NCI-H2227 treated with DMSO at 0.1 percent for 48 hours (cell line): ENCODE data around the gene TLN1.

ENCODE experiments used
- DNase-seq: peaks from one replicate; lab custom pipeline; 2025; lab: John Stamatoyannopoulos, UW

Gene TLN1

DNA sequence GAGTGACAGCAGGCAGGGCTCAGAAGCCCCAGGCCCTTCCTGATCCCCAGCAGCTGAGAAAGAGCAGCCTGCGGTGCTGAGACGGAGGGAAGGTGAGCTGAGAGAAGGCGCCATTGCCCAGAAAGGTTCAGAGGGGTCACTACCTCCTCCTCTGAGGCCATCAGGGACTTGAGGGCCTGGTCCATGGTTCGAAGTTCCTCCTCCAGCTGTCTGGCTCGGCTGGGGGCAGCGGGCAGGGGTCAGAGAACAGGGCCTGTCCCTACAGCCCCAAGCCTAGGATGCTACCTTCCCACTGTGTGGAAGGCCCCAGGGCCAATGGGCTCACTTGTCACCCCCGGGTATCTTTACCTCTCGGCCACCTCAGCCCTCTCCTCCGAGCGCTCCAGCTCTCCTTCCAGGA is 47.1 kb downstream of the TLN1 start:
- no peak for DNase-seq

- DNase-seq = no peak
Measured at GRCh38 chr9:35683323-35683722, 48.7 kb downstream of the TLN1 start.

DNA sequence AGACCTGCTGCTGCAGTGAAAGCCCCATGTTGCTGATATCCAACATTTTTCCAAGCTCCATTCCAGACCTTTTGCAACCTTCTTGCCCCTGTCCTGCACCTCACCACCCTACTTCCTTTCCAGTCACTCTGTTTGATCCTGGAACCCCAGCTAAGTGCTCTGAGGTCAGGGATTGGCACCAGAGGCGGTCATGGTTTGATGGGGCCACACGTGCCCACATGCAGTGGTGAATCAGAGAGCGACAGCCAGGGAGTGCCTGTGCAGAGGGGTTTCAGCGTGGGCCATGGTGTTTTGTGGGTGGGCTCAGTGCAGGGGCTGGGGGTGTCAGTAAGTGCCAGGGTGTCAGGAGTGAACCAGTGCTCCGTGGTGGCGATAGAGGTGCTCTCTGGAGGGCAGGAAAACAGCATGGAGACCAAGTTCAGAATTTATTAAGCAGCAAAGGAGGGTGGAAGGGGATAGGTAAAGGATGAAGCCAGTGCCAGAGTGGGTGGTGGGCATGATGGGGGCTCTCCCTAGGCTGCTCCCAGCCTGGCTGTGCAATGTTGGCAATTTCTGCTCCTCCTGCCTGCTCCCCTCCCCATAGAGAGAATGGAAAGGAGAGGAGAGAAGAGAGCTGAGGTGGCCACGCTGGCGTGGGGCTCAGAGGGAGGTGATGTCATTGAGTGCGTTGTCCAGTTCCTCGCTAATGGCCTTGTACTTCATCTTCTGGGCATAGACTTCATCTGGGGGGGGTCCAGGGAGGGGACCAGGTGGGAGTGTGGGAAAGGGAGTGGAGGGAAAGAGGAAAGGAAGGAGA is 49.3 kb downstream of the TLN1 start:
- no peak for DNase-seq

- no peak for DNase-seq
Measured at GRCh38 chr9:35682051-35682450, 49.9 kb downstream of the TLN1 start.

DNA sequence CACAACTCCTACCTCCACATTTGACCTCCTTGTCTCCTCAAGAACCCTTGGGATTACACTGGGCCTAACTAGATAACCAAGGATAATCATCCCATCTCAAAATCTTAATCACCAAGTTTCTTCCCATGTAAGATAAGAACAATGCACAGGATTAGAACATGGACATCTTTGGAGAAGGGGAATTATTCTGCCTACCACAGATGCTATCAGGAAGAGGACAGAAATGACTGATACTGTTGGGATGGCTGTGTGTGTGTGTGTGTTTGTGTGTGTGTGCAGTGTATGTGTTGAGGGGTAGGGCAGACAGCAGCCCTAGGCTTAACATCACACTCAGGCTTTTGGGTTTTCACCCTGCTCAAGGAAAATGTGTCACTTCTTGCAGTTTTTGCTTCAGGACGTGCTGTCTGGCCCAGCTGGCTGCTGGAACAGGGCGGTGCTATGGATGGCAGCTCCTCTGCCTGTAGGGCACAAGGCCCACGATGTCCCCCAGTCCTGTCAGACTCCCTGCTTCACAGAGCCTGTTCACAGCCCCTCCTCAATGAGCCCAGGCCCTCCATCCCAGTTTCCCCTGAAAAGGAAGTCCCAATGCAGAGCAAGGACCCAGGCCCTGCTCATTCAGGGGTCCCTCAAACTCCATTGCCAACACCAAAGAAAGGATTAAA is 50.5 kb downstream of the TLN1 start:
- DNase-seq = no peak

- DNase-seq = no peak
Measured at GRCh38 chr9:35680331-35681105, 51.5 kb downstream of the TLN1 start.

GRCh38 chr9:35679766-35680330 is 52.1 kb downstream of the TLN1 start:
- no peak for DNase-seq

DNA sequence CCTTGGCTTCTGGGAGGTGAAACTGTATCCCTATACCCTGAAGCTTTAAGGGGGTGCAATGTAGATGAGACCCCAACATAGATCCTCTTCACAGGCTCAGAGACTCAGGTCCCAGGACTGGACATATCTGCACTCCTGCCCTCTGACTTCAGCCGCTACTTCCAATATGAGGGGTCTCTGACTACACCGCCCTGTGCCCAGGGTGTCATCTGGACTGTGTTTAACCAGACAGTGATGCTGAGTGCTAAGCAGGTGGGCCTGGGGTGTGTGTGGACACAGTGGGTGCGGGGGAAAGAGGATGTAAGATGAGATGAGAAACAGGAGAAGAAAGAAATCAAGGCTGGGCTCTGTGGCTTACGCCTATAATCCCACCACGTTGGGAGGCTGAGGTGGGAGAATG is 52.9 kb downstream of the TLN1 start:
- no peak for DNase-seq

DNA sequence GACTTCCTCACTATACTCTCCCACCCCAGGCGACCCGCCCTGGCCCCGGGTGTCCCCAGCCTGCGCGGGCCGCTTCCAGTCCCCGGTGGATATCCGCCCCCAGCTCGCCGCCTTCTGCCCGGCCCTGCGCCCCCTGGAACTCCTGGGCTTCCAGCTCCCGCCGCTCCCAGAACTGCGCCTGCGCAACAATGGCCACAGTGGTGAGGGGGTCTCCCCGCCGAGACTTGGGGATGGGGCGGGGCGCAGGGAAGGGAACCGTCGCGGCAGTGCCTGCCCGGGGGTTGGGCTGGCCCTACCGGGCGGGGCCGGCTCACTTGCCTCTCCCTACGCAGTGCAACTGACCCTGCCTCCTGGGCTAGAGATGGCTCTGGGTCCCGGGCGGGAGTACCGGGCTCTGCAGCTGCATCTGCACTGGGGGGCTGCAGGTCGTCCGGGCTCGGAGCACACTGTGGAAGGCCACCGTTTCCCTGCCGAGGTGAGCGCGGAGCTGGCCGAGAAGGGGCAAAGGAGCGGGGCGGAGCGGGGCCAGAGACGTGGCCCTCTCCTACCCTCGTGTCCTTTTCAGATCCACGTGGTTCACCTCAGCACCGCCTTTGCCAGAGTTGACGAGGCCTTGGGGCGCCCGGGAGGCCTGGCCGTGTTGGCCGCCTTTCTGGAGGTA is 56.1 kb downstream of the TLN1 start:
- DNase-seq = peak; percentile 23

GRCh38 chr9:35675204-35675603 is 56.8 kb downstream of the TLN1 start:
- peak; percentile 4 for DNase-seq

DNA sequence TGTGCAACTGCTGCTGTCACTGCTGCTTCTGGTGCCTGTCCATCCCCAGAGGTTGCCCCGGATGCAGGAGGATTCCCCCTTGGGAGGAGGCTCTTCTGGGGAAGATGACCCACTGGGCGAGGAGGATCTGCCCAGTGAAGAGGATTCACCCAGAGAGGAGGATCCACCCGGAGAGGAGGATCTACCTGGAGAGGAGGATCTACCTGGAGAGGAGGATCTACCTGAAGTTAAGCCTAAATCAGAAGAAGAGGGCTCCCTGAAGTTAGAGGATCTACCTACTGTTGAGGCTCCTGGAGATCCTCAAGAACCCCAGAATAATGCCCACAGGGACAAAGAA is 58.0 kb downstream of the TLN1 start:
- DNase-seq = no peak

DNA sequence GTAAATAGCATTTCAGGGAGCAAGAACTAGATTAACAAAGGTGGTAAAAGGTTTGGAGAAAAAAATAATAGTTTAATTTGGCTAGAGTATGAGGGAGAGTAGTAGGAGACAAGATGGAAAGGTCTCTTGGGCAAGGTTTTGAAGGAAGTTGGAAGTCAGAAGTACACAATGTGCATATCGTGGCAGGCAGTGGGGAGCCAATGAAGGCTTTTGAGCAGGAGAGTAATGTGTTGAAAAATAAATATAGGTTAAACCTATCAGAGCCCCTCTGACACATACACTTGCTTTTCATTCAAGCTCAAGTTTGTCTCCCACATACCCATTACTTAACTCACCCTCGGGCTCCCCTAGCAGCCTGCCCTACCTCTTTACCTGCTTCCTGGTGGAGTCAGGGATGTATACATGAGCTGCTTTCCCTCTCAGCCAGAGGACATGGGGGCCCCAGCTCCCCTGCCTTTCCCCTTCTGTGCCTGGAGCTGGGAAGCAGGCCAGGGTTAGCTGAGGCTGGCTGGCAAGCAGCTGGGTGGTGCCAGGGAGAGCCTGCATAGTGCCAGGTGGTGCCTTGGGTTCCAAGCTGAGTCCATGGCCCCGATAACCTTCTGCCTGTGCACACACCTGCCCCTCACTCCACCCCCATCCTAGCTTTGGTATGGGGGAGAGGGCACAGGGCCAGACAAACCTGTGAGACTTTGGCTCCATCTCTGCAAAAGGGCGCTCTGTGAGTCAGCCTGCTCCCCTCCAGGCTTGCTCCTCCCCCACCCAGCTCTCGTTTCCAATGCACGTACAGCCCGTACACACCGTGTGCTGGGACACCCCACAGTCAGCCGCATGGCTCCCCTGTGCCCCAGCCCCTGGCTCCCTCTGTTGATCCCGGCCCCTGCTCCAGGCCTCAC is 58.6 kb downstream of the TLN1 start, which contains the start of gene CA9:
Gene CA9, plus strand, starts transcription at position 797 of the 893 bp plus-strand sequence. Its CDS starts 32 bp downstream, at position 829.
- DNase-seq = no peak

GRCh38 chr9:35669331-35670145 is 62.5 kb downstream of the TLN1 start:
- DNase-seq = no peak

DNA sequence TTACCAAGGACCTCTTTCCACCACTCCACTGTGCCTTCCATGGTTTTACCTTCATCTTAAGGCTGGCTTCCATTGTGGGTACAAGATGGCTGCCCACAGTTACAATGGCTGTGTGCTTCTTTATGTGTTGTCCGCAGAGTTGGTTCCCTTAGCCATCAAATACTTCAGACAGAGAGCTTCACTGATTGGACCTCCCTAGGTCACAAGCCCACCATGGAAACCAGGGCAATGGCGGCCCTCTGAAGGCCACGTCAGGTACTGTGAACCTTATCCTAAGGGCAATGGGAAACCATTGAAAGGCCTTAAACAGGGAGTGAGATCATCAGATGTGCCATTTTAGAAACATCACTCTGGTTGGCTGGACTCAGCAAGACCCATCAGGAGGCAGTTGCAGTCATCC is 64.1 kb downstream of the TLN1 start:
- no peak for DNase-seq

DNA sequence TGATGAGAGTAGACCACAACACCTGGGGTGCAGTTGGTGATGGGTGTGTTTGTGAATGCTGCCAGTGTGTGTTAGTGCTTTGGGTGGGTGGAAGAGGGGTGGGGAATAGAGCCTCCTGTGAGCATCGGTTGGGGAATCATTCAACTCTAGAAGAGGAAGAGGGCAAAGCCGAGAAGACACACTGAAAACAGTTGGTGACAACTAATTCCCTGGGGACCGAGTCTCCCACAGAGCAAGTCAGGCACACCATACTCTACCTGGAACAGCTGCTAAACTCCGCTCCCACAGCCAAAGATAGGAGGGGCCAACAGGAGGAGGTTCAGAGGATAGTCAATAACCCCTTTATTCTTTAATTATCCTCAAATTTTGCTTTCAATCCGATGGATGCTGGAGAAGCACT is 65.4 kb downstream of the TLN1 start:
- DNase-seq = no peak

DNA sequence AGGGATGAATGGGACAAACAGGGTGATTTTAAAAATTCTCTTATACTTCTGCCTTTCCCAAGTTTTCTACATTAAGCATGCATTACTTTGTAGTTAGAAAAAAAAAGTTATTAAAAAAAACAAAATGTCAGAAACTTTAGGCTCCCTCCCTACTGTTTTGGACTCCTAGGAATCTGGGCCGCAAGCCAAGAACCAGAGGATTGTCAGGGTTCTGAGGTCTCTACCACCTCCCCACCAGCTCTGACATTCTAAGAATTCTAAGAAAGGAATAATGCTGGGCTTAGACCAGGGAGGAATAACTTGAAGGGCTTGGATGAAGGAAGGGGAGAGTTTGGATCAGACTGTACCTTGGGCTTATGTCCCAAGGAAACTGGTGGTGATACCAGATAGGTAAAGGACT is 66.0 kb downstream of the TLN1 start:
- no peak for DNase-seq

DNA sequence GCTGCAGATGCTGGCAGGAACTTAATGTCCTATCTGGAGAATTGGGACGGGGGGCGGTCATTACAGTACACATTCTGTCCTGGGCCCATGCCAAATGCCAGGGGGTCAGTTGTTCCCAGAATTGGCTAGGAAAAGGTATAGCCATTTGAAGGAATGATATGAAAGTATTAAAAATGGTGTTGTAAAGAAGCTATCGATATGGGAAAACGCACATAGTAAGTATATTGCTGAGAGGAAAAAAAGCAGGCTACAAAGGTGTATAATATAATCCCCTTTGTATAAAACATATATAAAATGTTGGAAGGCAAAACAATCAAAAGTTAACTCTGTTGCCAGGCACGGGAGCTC is 66.5 kb downstream of the TLN1 start:
- no peak for DNase-seq

GRCh38 chr9:35664531-35665470 is 67.2 kb downstream of the TLN1 start, which contains the start of gene ARHGEF39:
TSS of gene ARHGEF39 (minus strand) at chr9:35665195. CDS start at chr9:35665169, 26 bp downstream.
- DNase-seq = peak; percentile 68

- no peak for DNase-seq
Measured at GRCh38 chr9:35662437-35662836, 69.6 kb downstream of the TLN1 start.
